Measurements from ENCODE around the gene CASP2.

DNA sequence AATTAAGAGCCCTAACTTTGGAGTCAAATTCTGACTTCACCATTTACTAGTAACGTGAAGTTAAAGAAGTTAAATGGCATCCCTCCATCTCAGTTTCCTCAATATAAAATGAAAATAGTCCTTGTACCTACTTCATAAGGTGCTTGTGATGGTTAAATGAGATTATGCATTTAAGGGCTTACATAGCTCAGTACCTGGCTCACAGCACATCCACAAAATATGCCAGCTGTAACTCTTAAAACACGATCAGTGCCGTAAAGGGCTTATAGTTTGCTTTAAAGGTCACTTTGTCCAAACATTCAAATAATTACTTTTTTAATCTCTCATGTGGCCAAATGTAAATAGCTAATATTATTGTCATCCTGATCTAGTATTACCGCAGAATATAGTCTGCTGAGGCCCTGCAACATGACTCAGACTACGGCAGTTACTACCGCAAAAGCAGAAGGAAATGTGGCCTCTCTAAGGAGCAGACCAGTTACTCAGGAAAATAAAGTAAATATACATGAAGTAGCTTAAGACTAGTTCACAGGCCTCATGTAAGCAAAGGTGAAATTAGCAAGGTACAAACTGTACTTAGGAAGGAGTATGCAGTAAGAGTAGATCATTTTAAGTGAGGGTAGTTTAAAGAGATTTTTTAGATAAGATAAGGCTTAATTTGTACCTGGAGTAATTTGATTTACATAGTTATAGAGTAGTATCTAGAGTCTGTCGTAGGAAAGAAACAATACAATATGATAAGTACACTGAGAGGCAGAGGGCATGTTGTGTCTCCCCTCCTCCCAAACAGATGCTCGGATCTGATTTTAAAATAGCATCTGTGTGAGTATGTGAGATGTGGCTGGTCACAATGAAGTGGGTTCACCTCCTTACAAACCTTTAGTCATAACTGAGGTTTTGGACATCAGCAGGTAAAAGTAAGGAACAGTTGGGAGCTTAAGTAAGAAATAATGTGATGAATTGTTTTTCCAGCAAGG lies 13.1 kb downstream of the CASP2 start:
- TF ChIP-seq, protein P1, sequence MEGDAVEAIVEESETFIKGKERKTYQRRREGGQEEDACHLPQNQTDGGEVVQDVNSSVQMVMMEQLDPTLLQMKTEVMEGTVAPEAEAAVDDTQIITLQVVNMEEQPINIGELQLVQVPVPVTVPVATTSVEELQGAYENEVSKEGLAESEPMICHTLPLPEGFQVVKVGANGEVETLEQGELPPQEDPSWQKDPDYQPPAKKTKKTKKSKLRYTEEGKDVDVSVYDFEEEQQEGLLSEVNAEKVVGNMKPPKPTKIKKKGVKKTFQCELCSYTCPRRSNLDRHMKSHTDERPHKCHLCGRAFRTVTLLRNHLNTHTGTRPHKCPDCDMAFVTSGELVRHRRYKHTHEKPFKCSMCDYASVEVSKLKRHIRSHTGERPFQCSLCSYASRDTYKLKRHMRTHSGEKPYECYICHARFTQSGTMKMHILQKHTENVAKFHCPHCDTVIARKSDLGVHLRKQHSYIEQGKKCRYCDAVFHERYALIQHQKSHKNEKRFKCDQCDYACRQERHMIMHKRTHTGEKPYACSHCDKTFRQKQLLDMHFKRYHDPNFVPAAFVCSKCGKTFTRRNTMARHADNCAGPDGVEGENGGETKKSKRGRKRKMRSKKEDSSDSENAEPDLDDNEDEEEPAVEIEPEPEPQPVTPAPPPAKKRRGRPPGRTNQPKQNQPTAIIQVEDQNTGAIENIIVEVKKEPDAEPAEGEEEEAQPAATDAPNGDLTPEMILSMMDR (IDR thresholded peaks at IDR 0.05) = no peak
- no peak for TF ChIP-seq EP300 (IDR thresholded peaks at IDR 0.05)

All from tibial nerve (tissue), 4 donors.